Measurements from ENCODE around the gene KRT4.

KRT4 gene

DNA sequence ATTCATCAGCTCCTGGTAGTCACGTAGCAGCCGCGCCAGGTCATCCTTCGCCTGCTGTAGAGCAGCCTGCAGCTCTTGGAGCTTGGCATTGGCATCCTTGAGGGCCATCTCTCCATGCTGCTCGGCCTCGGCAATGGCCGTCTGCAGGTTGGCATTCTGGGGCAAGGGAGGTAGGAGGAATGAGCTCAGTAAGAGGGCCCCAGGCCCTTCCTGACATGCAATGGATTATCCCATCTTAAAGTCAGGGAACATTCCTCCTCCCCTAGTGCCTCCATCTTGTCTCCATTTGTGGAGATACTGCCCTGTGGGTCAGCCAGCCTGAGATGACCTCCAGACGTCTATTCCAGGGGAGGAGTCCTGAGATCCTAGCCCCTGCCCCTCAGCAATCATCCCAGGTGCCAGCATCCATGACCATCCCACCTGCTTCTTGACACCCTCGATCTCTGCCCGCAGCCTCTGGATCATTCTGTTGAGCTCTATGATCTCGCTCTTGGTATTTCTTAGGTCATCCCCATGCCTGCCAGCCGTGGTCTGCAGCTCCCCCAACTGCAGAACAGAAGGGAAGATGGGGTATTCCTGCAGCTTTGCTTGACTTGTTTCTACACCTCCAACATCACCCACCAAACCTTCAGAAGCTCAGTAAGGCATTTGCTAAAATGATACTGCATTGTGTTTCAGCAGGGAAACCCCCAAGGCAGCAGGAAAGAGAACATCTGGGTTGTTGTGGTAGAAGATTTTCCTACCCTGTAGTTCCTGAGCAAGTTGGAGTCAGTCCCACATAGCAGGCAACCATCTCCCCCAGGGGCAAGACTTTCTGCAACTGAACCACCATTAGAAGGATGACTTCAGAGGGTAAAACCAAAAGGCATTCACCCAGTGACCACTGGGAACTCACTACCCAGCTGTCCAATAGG is 22.4 kb downstream of the KRT4 start:
- no peak for DNase-seq

GRCh38 chr12:52790427-52791270 is 23.3 kb downstream of the KRT4 start:
- DNase-seq = no peak

- DNase-seq = no peak
Measured at GRCh38 chr12:52789637-52790426, 24.1 kb downstream of the KRT4 start.

GRCh38 chr12:52788876-52789636 is 24.9 kb downstream of the KRT4 start:
- no peak for DNase-seq

DNA sequence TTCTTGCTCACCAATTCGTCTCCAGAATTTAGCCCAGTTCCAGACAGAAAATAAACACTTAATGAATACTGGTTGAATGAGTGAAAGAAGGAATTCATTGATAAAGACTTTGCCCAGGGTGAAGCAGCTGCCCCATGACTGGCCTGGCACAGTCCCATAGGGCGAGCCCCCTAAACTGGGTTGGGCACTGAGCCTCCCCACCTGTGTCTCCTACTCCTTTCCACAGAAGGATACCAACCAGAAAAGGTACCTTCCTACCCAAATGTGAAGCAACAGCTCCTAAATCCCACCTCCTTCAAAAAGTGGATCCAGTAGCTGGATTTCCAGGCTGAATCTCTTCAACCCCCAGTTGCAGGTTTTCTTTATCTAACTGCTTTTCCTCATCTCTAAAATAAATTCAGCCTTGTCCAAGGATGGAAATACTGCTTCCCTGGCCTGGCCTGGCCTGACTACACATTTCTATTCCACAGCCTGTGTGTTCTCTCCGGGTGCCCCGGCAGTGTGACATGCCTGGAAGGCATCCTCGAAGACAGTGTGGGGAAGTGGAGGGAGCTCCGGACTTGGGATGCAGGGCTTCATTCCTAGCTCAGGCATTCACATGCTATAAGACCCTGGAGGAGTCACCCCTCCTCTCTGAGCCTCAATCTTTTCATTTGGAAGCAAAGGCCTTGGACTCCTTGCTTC is 25.6 kb downstream of the KRT4 start:
- no peak for DNase-seq

DNA sequence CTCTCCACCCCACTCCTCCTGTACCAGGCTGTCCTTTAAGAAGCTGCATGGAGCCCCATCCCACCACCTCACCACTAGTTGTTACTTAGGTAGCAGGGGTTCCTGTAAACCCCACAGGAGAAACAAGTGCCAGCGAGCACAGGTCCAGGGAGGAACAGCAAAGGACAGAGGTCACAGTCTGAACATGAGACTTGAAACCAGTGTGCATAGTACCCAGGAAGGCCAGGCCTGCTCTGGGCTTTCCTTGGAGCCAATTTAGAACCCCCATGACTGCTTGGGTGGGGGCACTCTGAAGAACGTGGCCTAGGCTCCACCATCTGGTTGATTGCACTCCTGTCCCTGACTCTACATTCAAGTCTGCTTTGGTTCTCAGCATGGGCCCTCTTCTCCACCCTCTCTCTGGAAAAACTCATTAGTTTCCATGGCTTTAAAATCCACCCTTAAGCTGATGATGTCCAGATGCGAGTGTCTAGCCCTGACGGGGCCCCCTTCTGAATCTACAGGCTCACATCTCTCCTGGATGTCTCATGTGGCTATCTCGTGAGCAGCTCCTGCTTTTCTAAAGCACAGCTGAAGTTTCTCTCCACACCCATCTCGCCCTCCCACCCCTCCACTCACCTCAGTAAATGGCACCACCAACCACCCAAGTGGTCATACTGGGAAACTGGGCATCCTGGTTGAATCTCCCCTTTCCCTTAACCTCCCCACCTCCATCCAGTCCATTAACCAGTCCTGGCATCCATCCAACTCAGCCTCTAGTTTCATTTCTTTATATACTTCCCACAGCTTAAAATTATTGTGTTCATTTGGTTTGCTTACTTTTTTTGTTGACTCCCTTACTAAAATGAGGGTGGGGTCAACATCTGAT is 26.4 kb downstream of the KRT4 start:
- no peak for DNase-seq

- no peak for DNase-seq
Measured at GRCh38 chr12:52784909-52785308, 29.0 kb downstream of the KRT4 start.

GRCh38 chr12:52783563-52784316 is 30.2 kb downstream of the KRT4 start:
- no peak for DNase-seq

DNA sequence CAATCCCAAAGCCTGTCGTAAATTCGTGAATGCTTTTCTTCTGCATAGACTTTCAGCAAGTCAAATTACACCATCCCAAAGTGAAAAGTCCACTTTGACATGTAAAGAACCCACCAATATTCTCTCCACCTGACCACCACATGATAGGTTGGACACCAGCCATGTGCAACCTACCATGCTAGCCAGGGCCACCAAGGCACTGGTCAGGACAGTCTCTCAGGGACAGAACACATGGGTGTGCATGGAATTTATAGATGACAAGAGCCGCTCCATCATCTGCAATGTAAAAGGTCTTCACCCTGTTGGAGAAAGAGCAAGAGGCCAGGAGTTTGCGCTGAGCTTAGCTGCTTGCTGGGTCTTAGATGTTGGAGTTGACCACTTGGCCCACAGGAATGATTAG is 31.4 kb downstream of the KRT4 start:
- DNase-seq = no peak

DNA sequence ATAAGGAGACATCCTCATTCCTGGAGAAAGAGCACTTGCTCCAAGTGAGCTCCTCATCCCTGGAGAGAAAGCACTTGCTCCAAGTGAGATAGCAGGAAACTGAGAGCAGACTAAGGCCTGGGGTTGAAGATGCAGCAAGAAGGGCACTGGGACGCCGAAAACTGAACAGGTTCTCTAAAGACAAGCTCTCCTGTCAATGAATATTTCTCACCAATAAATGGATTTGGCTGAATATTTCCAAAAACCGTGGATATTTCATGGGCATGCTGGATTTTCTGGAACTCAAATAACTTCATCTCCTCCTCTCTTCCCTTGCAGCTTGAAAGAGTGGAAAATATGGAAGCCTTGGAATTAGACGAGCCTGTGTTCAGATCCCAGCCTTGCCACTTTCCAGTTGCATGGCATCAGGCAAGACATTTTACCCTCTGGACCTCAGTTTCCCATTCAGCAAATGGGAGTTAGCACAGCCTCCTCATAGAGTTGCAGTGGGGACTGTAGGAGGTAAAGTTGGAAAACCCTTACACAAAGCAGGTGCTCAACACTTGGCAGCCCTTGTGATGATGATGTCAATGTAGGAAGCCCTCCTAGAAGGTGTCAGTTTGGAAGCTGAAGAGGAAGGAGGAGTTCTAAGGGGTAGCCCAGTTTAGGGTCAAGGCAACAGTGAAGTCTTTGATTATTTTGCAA is 32.4 kb downstream of the KRT4 start:
- no peak for DNase-seq

DNA sequence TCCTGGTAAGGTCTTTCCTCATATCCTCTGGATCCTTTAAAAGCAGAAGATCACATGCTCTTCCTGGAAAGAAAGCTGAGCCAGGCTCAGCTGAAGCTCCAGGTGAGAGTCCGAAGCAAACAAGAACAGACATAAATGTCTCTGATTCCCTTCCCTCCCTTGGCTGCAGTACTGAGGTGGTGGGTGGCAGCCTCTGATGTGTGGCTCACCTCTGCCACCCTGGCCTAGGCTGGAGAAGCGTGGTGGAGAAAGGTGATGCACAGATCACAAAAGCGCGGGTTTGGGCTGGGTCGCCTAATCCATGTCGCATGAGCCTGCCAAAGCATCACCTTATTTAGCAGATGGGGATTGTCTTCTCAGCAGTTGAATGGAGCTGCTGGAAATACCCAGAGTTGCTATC is 34.0 kb downstream of the KRT4 start:
- no peak for DNase-seq

DNA sequence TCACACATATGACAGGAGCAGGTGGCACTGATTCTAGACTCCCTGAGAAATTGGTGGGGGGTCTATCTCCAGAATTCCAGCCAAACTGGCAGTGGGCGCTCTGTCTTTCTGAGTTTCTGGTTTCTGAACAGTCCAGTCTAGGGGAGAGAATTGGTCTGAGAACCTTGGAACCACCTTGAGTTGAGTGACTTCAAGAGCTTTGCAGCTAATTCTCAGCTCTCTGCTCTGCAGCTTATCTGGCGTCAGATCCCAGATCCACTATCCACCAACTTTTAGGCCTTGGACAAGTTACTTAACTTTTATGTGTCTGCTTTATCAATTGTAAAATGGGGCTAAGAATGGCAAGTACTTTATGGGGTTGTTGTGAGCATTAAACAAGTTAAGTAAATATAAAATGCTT is 35.1 kb downstream of the KRT4 start:
- DNase-seq = no peak

GRCh38 chr12:52777566-52777965 is 36.4 kb downstream of the KRT4 start:
- DNase-seq = no peak

DNA sequence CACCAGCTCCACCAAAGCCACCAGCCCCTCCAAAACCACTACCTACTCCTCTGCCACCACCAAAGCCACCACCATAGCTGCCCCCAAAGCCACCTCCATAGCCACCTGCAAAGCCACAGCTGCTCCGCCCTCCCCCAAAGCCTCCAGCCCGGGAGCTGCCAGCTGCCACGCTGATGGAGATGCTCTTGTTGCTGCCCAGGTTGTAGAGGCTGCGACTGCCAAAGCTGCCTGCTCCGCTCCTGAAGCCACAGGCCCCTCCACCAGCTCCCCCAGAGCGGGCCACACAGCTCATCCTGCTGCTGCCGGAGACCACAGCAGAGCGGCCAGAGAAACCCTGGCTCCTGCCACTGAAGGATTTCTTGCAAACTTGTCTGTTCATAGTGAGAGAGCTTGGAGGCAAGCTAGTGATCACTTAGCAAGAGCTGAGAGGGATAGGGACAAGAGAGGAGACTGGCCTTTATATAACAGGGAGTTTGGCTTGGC is 37.0 kb downstream of the KRT4 start, which contains the start of gene KRT76:
Gene KRT76, minus strand, starts transcription at position 433 of the 483 bp plus-strand sequence. Its CDS starts 54 bp downstream, at position 379.
- no peak for DNase-seq

DNA sequence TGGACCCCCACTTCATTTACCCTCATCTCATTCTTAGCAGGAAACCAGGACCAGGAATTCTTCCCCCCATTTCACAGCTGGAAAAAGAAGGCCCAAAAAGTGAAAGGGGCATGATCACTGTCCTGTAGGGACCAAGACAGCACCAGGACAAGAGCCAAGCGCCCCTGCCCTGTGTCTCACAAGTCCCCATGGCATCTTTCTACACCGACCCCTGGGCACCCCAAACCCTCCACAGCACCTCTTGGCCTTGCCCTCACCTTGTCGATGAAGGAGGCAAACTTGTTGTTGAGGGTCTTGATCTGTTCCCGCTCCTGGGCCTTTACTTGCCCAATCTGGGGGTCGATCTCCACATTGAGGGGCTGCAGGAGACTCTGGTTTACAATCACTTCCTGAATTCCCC is 37.5 kb downstream of the KRT4 start:
- DNase-seq = no peak

DNA sequence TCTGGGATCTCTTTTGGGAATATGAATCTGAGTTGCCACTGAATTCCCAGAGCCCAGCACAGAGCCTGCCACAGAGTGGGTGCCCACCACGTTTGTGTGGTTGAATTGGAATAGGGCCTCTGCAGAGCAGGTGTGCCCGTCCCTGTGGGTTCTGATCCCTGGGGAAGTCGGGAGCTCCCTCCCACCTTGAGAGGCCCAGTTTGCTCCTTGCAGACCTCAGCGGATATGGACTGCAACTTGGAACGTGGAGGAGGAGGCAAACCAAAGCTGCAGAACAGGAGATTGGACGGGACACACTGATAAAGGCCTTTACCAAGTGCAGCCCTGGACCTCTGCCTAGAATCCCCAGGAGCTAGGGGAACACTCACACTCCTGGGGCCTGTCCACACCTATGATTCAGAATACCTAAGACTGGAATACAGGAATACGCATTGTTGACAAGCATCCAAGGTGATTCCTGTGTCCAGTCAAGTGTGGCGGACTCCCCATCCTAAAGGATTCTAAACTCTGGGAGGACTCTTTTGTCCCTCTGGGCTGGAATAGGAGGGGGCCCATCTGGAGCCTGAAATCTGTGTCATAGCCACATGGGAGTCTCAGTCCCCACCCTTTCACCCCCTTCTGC is 39.2 kb downstream of the KRT4 start:
- DNase-seq = no peak

GRCh38 chr12:52772772-52773171 is 41.1 kb downstream of the KRT4 start:
- DNase-seq = no peak

- no peak for DNase-seq
Measured at GRCh38 chr12:52772188-52772587, 41.7 kb downstream of the KRT4 start.

- no peak for DNase-seq
Measured at GRCh38 chr12:52771505-52771904, 42.4 kb downstream of the KRT4 start.

Measured in DMS79 treated with DMSO at 0.1 percent for 48 hours (cell line).